ENCODE data around the gene PUM2.

The PUM2 gene

DNA sequence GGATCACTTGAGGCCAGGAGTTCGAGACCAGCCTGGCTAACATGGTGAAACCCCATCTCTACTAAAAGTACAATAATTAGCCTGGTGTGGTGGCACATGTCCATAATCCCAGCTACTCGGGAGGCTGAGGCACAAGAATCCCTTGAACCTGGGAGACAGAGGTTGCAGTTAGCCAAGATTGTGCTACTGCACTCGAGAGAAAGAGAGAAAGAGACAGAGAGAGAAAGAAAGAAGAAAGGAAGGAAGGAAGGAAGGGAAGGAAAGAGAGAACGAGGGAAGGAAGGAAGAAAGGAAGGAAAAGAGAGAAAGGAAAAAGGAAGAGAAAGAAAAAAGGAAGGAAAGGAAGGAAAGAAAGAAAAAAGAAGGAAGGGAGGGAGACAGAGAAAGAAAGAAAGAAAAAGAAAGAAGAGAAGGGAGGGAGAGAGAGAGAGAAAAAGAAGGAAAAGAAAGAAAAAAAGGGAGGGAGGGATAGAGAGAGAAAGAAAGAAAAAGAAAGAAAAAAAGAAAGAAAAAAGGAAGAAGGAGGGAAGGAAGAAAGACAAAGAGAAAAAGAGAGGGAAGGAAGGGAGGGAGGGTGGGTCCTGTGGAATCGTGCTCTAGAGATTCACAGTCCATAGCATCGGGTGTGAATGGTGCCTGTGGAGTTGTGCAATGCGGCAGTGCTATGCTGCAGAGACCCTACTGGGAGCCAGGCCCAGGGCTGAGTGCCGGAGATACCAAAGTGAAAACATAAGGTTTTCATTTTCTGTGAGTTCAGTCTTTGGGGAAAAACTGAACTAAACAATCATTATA is 121.1 kb downstream of the PUM2 start:
- no peak for DNase-seq

- no peak for DNase-seq
These were observed 122.6 kb downstream of the PUM2 start for GRCh38 chr2:20227894-20228505.

DNA sequence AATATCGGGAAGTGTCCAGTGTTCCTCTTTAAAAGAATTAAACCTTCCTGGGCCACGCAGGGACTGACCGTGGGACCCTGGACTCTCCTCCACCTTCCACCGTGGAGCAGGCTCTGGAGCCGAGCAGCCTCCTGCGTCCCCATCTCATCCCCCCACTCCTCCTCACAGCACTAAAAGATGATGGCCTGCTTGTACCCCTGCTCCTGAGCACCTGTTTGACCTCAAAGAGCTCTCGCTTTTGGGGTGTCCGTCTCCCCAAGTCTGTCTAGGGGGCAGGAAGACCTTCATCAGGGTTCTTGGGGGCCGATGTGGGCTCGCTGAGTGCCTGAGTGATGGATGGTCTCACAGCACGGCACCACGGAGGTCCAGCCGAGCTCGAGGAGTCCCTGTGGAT is 124.5 kb downstream of the PUM2 start:
- no peak for DNase-seq

GRCh38 chr2:20225294-20226151 is 125.1 kb downstream of the PUM2 start:
- DNase-seq = peak; percentile 80

GRCh38 chr2:20224716-20225293 is 125.8 kb downstream of the PUM2 start, which contains the start of gene SDC1:
TSS of gene SDC1 (minus strand) at chr2:20225130. CDS start at chr2:20224867, 263 bp downstream.
- DNase-seq = peak; percentile 77

GRCh38 chr2:20224164-20224715 is 126.4 kb downstream of the PUM2 start:
- no peak for DNase-seq

GRCh38 chr2:20223407-20224163 is 127.1 kb downstream of the PUM2 start:
- DNase-seq = peak; percentile 70

DNA sequence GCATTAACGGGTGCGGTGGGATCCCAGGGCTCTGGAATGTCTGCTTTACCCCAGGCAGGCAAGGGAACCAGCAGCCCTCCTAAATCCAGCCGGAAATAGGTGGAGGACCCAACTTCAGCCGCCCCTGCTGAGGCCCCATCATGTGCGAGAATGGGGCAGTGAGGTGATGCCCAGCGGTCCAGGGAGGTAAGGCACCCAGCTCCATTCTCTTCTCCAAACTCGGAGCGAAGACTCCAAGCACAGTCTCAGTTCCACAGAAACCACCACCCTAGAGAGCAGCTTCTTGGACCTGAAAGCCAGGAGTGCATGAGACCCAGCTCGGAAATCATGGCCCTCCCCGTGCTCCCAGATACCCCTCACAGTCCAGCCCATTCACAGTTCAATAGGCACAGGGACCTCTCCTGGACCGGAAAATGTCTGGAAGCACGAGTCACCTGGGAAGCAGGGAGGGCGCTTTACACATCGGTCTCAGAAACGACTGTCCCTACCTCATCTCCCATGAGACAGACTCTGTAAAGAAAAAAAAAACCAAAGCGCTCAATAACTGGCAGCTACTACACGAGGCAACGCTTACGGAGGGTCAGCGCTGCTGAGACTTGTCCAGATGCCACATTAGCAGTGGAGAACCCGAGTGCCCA is 127.8 kb downstream of the PUM2 start:
- peak; percentile 70 for DNase-seq

GRCh38 chr2:20222014-20222768 is 128.5 kb downstream of the PUM2 start:
- no peak for DNase-seq

DNA sequence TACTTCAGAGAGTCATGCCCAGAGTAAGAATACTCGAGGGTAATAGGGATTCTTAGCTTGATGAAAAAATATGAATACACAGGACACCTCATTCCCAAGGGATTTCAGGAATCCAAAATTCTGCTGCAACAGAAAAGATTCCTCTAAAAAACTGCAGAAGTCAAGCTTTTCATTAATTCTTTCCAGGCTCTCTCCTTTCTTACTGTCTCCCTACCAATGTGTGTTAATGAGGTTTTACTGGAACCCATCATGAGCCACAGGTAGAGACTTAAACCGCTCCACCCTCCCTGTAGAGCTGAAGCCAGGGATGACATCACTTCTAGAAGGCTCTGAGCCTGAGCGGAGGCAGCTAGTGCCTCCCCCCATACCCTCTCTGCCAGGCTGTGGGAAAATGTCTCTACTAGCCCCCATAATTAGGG is 129.1 kb downstream of the PUM2 start:
- DNase-seq = no peak

DNA sequence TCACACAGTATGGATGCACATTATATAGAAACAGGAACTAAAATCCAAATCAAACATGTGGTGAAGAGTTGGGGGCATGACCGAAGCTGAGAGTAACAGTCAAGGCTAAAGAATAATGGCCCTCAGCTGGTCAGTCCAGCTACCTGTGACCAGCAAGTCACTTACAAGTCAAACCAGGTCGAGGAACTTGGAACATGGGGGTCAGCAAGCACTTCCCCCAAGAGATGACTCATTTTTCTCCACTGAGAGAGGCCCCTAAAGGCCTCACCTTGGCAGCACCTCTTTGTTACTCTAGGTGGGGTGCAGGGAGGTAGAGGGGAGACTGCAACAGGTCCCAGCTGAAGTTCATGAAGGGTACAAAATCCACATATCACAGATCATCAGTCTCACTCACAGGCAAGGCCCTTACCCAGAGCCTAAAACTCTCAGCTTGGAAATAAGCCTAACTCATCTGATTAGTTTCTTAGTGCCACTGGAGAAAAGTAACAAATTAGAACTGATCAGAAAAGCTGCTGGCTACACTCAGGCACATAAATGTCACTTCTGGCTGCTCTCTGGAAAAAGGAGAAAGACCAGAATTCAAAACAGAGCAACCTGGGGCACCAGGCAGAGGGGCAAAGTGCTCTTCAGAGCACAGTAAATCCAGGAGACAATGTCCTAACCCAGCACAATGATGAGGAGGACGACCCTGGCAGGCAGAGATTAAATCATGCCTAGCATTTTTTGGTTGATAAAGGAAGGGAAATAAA is 129.7 kb downstream of the PUM2 start:
- no peak for DNase-seq

DNA sequence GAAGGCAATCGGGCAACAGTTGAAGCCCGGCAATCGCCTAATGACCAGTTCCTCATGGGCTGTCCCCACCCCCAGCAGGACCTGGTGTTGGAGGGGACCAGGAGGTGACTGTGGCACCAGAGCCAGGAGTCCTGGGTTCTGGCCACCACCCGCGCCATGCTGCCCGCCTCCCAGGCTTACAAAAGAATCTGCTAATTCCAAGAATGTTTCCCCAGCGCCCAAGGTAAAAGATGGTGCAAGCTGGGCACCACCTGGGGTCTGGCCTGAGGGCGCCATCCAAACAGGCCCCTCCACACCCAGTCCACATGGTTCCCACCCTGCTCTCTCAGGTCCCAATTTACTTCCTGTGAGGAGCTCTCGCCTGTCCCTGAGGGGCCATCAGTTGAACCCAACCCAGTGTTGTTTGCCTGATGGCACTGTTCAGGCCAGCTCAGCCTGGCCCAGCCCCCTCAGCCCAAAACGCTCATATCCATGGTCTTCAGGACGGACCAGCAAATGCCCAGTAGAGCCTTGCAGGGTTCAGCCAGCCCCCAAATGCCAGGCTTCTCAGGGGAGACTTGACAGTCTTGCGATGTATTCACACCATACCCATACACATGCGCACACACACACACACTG is 130.8 kb downstream of the PUM2 start:
- no peak for DNase-seq

DNA sequence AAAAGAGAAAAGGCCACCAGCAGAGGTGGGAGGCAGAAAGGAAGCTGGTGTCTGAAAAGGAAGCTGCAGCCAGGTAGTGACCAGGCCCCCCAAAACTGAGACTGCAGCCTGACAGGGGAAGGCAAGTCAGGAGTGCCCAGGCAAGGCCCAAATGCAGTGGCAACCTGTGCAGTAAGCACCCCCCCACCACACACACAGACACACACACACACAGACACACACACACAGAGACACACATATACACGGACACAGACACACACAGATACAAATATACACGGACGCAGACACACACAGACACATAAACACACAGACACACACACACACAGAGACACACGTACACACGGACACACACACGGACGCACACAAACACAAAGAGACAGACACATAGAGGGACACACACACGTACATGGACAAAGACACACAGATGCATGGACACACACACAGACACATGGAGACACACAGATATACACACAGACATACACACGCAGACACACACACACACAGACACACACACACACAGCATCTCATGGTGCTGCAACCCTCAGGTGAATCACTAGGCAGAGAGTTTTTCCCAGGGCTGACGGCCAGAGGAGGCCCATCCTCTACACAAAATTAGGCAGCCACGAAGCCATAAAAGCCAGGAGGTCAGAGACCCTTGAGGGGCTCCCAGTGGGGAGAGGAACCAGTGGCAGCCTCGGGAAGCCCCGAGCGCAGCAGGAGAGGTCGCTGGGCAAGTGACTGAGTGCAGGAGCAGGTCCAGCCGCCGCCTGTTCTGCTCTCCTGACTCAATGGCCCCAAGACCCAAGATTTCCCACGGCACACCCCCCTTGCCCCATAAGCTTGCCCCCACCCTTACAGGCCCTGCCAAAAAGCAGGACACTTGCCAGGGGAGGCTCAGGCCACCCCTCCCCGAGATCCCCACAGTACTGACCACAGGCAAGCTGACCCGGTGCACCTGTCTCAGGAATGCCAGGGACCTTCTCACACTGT is 132.0 kb downstream of the PUM2 start:
- DNase-seq = no peak

- no peak for DNase-seq
These were observed 133.3 kb downstream of the PUM2 start for GRCh38 chr2:20217041-20217970.

DNA sequence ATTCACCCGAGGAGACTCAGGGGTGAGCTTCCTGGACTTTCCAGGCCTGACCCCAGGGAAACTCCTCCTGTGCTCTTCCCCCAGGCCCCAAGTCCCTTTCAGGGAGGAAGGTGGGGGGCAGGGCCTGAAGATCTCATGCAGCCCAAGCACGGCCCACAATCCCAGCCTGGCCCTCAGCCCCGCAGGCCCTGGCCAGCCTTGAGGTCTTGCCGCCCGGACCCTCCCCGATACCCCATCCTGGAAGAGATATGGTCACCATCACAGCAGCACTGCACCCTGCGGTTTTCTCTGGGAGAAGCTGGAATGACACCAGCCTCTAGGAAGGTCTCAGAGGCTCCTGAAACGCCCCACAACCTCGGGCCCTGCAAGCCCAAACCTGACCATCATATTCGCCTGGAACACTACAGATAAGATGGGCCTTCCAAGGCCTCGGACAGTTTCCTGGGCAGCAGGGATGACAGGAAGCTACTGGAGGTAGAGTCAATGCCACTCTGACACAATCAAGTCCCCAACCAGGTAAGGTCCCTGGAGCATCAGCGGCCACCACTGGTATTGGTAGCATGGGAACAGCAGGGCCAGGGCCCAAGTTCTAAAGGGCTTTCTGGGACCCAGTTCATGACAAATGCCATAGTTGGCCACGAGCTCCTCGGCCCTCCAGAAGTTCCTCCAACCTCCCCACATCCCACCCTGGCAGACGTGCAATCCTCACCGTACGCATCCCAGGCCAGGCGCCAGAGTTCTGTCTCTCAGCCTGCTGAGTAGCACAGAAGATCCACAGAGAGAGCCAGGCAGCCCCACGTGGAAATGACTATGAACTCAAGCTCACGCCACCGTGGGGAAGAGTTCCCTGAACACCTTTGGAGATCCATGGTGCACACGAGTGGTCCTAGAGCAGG is 134.3 kb downstream of the PUM2 start:
- DNase-seq = no peak
